HEK293 (cell line): Measurements from ENCODE around the gene LCAT.

Experiments used
- GLIS1 ChIP-seq: fragments of 450-650 bp; formaldehyde crosslinking; IDR thresholded peaks from 2 replicates; pipeline ENCODE4 v1.5.1; 2016; ENCODE audit warnings: missing biosample characterization, missing genetic modification characterization
- KLF8 ChIP-seq: fragments of 450-650 bp; formaldehyde crosslinking; IDR thresholded peaks from 2 replicates; pipeline ENCODE4 v1.5.1; 2016; ENCODE audit warnings: missing biosample characterization, missing genetic modification characterization
- KLF9 ChIP-seq: fragments of 450-650 bp; formaldehyde crosslinking; IDR thresholded peaks from 2 replicates; pipeline ENCODE4 v1.5.1; 2016; ENCODE audit warnings: missing biosample characterization, missing genetic modification characterization, low read depth
- MYNN ChIP-seq: fragments of 450-650 bp; formaldehyde crosslinking; IDR thresholded peaks from 2 replicates; pipeline ENCODE4 v1.5.1; 2016; ENCODE audit warnings: missing biosample characterization, missing genetic modification characterization, borderline replicate concordance
- OVOL3 ChIP-seq: fragments of 450-650 bp; formaldehyde crosslinking; IDR thresholded peaks from 2 replicates; pipeline ENCODE4 v1.5.1; 2016; ENCODE audit warnings: missing biosample characterization, missing genetic modification characterization
- ZEB2 ChIP-seq: fragments of 450-650 bp; formaldehyde crosslinking; IDR thresholded peaks from 2 replicates; pipeline ENCODE4 v1.5.1; 2016; ENCODE audit warnings: missing biosample characterization, missing genetic modification characterization
- ZNF114 ChIP-seq: fragments of 450-650 bp; formaldehyde crosslinking; IDR thresholded peaks from 2 replicates; pipeline ENCODE4 v1.5.0; 2017; ENCODE audit warnings: missing biosample characterization, missing genetic modification characterization
- ZNF133 ChIP-seq: fragments of 450-650 bp; formaldehyde crosslinking; IDR thresholded peaks from 2 replicates; pipeline ENCODE4 v1.5.1; 2016; ENCODE audit warnings: missing biosample characterization, missing genetic modification characterization
- ZNF211 ChIP-seq: fragments of 450-650 bp; formaldehyde crosslinking; IDR thresholded peaks from 2 replicates; pipeline ENCODE4 v1.5.1; 2016; ENCODE audit warnings: low read depth, missing biosample characterization, missing genetic modification characterization
- ZNF23 ChIP-seq: fragments of 450-650 bp; formaldehyde crosslinking; IDR thresholded peaks from 2 replicates; pipeline ENCODE4 v1.5.1; 2016; ENCODE audit warnings: missing biosample characterization, missing genetic modification characterization, borderline replicate concordance
- ZNF302 ChIP-seq: fragments of 450-650 bp; formaldehyde crosslinking; IDR thresholded peaks from 2 replicates; pipeline ENCODE4 v1.5.1; 2016; ENCODE audit warnings: missing biosample characterization, missing genetic modification characterization, low read depth
- ZNF37A ChIP-seq: fragments of 450-650 bp; IDR thresholded peaks from 2 replicates; pipeline ENCODE4 v1.5.1; 2018; ENCODE audit warnings: missing biosample characterization, missing genetic modification characterization
- ZNF391 ChIP-seq: fragments of 450-650 bp; formaldehyde crosslinking; IDR thresholded peaks from 2 replicates; pipeline ENCODE4 v1.5.1; 2016; ENCODE audit warnings: low read depth, missing biosample characterization, missing genetic modification characterization, borderline replicate concordance
- ZNF394 ChIP-seq: fragments of 450-650 bp; formaldehyde crosslinking; IDR thresholded peaks from 2 replicates; pipeline ENCODE4 v1.5.1; 2016; ENCODE audit warnings: missing biosample characterization, missing genetic modification characterization, mild to moderate bottlenecking, moderate library complexity, borderline replicate concordance
- ZNF548 ChIP-seq: fragments of 450-650 bp; formaldehyde crosslinking; IDR thresholded peaks from 2 replicates; pipeline ENCODE4 v1.5.1; 2016; ENCODE audit warnings: missing biosample characterization, missing genetic modification characterization
- ZNF549 ChIP-seq: fragments of 450-650 bp; IDR thresholded peaks from 2 replicates; pipeline ENCODE4 v1.5.1; 2018; ENCODE audit warnings: missing biosample characterization, missing genetic modification characterization, mild to moderate bottlenecking, inconsistent platforms, moderate library complexity
- ZNF555 ChIP-seq: fragments of 450-650 bp; formaldehyde crosslinking; conservative IDR thresholded peaks from 2 replicates; pipeline ENCODE4 v1.5.1; 2017; ENCODE audit warnings: missing biosample characterization, mild to moderate bottlenecking, missing genetic modification characterization, inconsistent platforms
- ZNF658 ChIP-seq: fragments of 450-650 bp; formaldehyde crosslinking; IDR thresholded peaks from 2 replicates; pipeline ENCODE4; 2016; ENCODE audit warnings: missing biosample characterization, missing genetic modification characterization
- ZNF776 ChIP-seq: fragments of 450-650 bp; formaldehyde crosslinking; IDR thresholded peaks from 2 replicates; pipeline ENCODE4 v1.5.0; 2017; ENCODE audit warnings: missing biosample characterization, missing genetic modification characterization, borderline replicate concordance
- ZNF792 ChIP-seq: fragments of 450-650 bp; formaldehyde crosslinking; IDR thresholded peaks from 2 replicates; pipeline ENCODE4 v1.5.1; 2016; ENCODE audit warnings: missing biosample characterization, missing genetic modification characterization
- ZSCAN23 ChIP-seq: fragments of 450-650 bp; formaldehyde crosslinking; IDR thresholded peaks from 2 replicates; pipeline ENCODE4 v1.5.1; 2016; ENCODE audit warnings: missing biosample characterization, missing genetic modification characterization
- ZSCAN30 ChIP-seq: fragments of 450-650 bp; IDR thresholded peaks from 2 replicates; pipeline ENCODE4 v1.5.1; 2018; ENCODE audit warnings: missing biosample characterization, mild to moderate bottlenecking, missing genetic modification characterization, moderate library complexity
- TF ChIP-seq, protein P1 (sequence below): fragments of 450-650 bp; formaldehyde crosslinking; IDR thresholded peaks from 2 replicates; pipeline ENCODE4 v1.5.1; 2016; ENCODE audit warnings: missing biosample characterization, missing genetic modification characterization
- TF ChIP-seq, protein P2 (sequence below): fragments of 450-650 bp; formaldehyde crosslinking; IDR thresholded peaks from 2 replicates; pipeline ENCODE4 v1.5.1; 2016; ENCODE audit warnings: missing biosample characterization, missing genetic modification characterization
- TF ChIP-seq, protein P3 (sequence below): fragments of 450-650 bp; formaldehyde crosslinking; IDR thresholded peaks from 2 replicates; pipeline ENCODE4 v1.5.1; 2017; ENCODE audit warnings: missing biosample characterization, missing genetic modification characterization
- TF ChIP-seq, protein P4 (sequence below): fragments of 450-650 bp; formaldehyde crosslinking; optimal IDR thresholded peaks from 2 replicates; pipeline ENCODE3; 2016; ENCODE audit warnings: missing biosample characterization, mild to moderate bottlenecking, missing genetic modification characterization
- TF ChIP-seq, protein P5 (sequence below): fragments of 450-650 bp; formaldehyde crosslinking; IDR thresholded peaks from 2 replicates; pipeline ENCODE4 v1.5.1; 2016; ENCODE audit warnings: missing biosample characterization, missing genetic modification characterization
- TF ChIP-seq, protein P6 (sequence below): fragments of 450-650 bp; formaldehyde crosslinking; IDR thresholded peaks from 2 replicates; pipeline ENCODE4 v1.5.1; 2016; ENCODE audit warnings: missing biosample characterization, missing genetic modification characterization, low read depth

Gene LCAT

DNA sequence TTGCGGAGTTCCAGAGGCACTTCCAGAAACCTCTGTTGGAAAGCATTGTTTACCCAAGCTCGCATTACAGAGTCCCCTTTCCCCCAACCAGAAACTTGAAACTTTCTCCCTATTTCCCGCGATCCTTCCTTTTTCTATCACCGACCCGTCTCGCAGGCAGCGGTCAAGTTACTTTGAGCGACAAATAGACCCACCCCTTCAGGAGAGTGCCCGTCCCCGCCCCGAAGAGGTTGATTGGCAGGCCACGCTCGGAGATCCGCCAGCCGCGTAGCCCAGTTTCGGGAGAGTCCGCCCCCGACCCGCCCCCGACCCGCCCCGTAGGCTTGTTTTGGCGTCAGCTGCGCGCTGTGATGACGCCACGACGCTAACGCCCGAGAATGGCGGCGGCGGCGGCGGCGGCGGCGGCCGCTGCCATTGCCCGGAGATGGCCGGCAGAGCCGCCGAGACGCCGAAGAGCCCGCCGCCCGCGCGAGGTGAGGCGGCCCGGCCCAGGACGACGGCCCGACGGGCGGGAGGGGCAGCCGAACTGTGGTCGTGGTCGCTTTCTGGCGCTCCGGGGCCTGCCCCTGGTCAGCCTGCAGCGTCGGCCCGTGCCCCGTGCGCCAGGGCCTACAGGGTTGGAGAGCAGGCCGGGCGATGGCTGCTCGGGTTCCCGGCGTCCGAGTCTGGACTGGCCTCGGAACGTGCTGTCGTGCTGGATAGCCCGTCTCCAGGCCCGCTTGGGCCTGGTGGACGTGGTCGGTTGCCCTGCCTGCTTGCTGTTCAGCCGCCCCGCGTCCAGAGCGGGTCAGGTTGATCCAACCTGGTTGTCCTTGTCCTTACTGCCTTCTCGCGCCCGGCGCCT is 50.8 kb downstream of the LCAT start, which contains the start of gene PSKH1 (continued):
- TF ChIP-seq, protein P1, sequence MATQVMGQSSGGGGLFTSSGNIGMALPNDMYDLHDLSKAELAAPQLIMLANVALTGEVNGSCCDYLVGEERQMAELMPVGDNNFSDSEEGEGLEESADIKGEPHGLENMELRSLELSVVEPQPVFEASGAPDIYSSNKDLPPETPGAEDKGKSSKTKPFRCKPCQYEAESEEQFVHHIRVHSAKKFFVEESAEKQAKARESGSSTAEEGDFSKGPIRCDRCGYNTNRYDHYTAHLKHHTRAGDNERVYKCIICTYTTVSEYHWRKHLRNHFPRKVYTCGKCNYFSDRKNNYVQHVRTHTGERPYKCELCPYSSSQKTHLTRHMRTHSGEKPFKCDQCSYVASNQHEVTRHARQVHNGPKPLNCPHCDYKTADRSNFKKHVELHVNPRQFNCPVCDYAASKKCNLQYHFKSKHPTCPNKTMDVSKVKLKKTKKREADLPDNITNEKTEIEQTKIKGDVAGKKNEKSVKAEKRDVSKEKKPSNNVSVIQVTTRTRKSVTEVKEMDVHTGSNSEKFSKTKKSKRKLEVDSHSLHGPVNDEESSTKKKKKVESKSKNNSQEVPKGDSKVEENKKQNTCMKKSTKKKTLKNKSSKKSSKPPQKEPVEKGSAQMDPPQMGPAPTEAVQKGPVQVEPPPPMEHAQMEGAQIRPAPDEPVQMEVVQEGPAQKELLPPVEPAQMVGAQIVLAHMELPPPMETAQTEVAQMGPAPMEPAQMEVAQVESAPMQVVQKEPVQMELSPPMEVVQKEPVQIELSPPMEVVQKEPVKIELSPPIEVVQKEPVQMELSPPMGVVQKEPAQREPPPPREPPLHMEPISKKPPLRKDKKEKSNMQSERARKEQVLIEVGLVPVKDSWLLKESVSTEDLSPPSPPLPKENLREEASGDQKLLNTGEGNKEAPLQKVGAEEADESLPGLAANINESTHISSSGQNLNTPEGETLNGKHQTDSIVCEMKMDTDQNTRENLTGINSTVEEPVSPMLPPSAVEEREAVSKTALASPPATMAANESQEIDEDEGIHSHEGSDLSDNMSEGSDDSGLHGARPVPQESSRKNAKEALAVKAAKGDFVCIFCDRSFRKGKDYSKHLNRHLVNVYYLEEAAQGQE, result peak; percentile 39
- TF ChIP-seq ZNF211 (tag by site-specific recombination), result no peak
- TF ChIP-seq MYNN, result no peak
- TF ChIP-seq ZNF658 (tag by site-specific recombination), result no peak
- no peak for TF ChIP-seq ZNF776 (tag by site-specific recombination)
- no peak for TF ChIP-seq ZSCAN30 (tag by site-specific recombination)
- TF ChIP-seq, protein P2, sequence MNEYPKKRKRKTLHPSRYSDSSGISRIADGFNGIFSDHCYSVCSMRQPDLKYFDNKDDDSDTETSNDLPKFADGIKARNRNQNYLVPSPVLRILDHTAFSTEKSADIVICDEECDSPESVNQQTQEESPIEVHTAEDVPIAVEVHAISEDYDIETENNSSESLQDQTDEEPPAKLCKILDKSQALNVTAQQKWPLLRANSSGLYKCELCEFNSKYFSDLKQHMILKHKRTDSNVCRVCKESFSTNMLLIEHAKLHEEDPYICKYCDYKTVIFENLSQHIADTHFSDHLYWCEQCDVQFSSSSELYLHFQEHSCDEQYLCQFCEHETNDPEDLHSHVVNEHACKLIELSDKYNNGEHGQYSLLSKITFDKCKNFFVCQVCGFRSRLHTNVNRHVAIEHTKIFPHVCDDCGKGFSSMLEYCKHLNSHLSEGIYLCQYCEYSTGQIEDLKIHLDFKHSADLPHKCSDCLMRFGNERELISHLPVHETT (tag by site-specific recombination), result no peak
- TF ChIP-seq, protein P3, sequence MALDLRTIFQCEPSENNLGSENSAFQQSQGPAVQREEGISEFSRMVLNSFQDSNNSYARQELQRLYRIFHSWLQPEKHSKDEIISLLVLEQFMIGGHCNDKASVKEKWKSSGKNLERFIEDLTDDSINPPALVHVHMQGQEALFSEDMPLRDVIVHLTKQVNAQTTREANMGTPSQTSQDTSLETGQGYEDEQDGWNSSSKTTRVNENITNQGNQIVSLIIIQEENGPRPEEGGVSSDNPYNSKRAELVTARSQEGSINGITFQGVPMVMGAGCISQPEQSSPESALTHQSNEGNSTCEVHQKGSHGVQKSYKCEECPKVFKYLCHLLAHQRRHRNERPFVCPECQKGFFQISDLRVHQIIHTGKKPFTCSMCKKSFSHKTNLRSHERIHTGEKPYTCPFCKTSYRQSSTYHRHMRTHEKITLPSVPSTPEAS (tag by site-specific recombination), result no peak
- no peak for TF ChIP-seq OVOL3 (tag by site-specific recombination)
- no peak for TF ChIP-seq ZNF549 (tag by site-specific recombination)
- TF ChIP-seq ZNF555, result no peak
- no peak for TF ChIP-seq ZNF114 (tag by site-specific recombination)
- TF ChIP-seq ZNF792 (tag by site-specific recombination), result no peak
- TF ChIP-seq ZNF23 (tag by site-specific recombination), result no peak
- no peak for TF ChIP-seq ZNF302
- no peak for TF ChIP-seq ZNF391 (tag by site-specific recombination)
- TF ChIP-seq GLIS1 (tag by site-specific recombination), result no peak
- TF ChIP-seq ZNF133 (tag by site-specific recombination), result no peak
- TF ChIP-seq ZNF548 (tag by site-specific recombination), result no peak
- no peak for TF ChIP-seq ZNF37A (tag by site-specific recombination)
- TF ChIP-seq, protein P4, sequence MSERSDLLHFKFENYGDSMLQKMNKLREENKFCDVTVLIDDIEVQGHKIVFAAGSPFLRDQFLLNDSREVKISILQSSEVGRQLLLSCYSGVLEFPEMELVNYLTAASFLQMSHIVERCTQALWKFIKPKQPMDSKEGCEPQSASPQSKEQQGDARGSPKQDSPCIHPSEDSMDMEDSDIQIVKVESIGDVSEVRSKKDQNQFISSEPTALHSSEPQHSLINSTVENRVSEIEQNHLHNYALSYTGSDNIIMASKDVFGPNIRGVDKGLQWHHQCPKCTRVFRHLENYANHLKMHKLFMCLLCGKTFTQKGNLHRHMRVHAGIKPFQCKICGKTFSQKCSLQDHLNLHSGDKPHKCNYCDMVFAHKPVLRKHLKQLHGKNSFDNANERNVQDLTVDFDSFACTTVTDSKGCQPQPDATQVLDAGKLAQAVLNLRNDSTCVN, result peak; percentile 30
- no peak for TF ChIP-seq ZSCAN23 (tag by site-specific recombination)
- TF ChIP-seq KLF8 (tag by site-specific recombination), result peak; percentile 73; the same call in 1 of the 2 replicates
- peak; percentile 33; the same call in 1 of the 2 replicates for TF ChIP-seq KLF9
- TF ChIP-seq, protein P5, sequence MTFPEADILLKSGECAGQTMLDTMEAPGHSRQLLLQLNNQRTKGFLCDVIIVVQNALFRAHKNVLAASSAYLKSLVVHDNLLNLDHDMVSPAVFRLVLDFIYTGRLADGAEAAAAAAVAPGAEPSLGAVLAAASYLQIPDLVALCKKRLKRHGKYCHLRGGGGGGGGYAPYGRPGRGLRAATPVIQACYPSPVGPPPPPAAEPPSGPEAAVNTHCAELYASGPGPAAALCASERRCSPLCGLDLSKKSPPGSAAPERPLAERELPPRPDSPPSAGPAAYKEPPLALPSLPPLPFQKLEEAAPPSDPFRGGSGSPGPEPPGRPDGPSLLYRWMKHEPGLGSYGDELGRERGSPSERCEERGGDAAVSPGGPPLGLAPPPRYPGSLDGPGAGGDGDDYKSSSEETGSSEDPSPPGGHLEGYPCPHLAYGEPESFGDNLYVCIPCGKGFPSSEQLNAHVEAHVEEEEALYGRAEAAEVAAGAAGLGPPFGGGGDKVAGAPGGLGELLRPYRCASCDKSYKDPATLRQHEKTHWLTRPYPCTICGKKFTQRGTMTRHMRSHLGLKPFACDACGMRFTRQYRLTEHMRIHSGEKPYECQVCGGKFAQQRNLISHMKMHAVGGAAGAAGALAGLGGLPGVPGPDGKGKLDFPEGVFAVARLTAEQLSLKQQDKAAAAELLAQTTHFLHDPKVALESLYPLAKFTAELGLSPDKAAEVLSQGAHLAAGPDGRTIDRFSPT, result no peak
- TF ChIP-seq ZNF394 (tag by site-specific recombination), result no peak
- no peak for TF ChIP-seq ZEB2 (tag by site-specific recombination)
- TF ChIP-seq, protein P6, sequence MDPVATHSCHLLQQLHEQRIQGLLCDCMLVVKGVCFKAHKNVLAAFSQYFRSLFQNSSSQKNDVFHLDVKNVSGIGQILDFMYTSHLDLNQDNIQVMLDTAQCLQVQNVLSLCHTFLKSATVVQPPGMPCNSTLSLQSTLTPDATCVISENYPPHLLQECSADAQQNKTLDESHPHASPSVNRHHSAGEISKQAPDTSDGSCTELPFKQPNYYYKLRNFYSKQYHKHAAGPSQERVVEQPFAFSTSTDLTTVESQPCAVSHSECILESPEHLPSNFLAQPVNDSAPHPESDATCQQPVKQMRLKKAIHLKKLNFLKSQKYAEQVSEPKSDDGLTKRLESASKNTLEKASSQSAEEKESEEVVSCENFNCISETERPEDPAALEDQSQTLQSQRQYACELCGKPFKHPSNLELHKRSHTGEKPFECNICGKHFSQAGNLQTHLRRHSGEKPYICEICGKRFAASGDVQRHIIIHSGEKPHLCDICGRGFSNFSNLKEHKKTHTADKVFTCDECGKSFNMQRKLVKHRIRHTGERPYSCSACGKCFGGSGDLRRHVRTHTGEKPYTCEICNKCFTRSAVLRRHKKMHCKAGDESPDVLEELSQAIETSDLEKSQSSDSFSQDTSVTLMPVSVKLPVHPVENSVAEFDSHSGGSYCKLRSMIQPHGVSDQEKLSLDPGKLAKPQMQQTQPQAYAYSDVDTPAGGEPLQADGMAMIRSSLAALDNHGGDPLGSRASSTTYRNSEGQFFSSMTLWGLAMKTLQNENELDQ (tag by site-specific recombination), result no peak
